ES-I3 (cell line): ENCODE results near the gene C8A.

Experiments
- H3K36me3 ChIP-seq: 2 replicates; pipeline ENCODE4 v1.6.1; 2013; ENCODE audit warnings: mild to moderate bottlenecking, low read length, control low read depth, moderate library complexity; ENCODE audit not compliant: insufficient read depth
- H3K4me1 ChIP-seq: 2 replicates; pipeline ENCODE4 v1.6.1; 2013; ENCODE audit warnings: mild to moderate bottlenecking, control low read depth, low read length; ENCODE audit not compliant: insufficient read depth
- H3K9ac ChIP-seq: 2 replicates; pipeline ENCODE4 v1.6.1; 2013; ENCODE audit warnings: low read depth, mild to moderate bottlenecking, low read length, moderate library complexity
- H3K9me3 ChIP-seq: 2 replicates; pipeline ENCODE4 v1.6.1; 2013; ENCODE audit warnings: mild to moderate bottlenecking, low read length, moderate library complexity; ENCODE audit not compliant: control insufficient read depth, insufficient read depth

The C8A gene

DNA sequence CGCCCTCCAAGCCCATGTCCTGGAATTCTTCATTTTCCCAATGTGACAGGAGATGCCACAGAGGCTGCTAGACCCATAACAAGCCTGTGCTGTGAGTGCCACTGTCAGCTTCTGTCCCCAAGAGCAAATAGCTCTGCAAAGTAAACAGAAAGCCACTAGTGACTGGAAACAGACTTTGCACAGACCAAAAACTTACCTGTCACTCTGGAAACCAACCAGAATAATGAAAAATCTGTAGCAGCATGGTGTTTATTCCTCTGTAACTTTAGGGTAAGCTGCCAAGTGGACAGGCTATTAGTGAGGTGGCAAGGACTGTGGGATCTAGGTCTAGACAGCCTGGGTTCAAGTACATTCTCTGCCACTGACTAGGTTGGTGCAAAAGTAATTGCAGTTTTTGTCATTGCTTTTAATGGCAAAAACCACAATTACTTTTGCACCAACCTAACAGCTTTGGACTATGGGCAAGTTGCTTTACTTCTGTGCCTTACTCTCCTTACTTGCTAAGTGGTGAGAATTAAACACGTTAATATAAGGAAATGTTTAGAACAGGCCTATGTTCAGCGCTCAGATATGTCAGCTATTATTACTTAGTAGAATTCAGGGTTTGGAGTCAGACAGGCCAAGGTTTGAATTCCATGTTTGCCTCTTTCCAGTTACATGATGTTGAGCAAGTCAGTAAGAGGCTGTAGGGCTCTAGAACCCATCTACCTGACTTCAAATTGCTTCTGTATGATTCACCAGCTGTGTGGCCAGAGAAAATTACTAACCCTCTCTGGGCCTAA lies 111.5 kb downstream of the C8A start, which contains the start of gene C8B:
Gene C8B (minus strand): TSS at position 100 of the 782 bp plus-strand sequence. CDS start 67 bp downstream, at position 33.
- H3K36me3 ChIP-seq: no peaks in the 10 kb centered on the region
- H3K9me3 ChIP-seq: no peaks in the 10 kb centered on the region
- no peak within 1 kb of the TSS for H3K9ac ChIP-seq
- no peaks in the 10 kb centered on the region for H3K4me1 ChIP-seq

DNA sequence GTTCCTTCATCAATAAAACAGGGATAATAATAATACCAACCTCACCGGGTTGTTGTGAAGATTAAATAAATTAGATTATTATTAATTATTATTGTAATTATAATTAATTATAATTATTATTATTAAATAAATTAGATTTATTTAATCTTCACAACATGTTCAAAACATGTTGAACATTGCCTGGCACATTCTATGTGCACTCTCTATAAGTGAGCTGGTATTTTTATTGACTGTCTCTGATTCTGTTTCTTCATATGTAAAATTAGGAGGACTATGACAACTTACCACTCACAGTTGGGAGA lies 112.1 kb downstream of the C8A start:
- no peak overlapping the region for H3K9ac ChIP-seq
- H3K4me1 ChIP-seq: no peaks in the 10 kb centered on the region
- H3K36me3 ChIP-seq: no peaks in the 10 kb centered on the region
- no peaks in the 10 kb centered on the region for H3K9me3 ChIP-seq

DNA sequence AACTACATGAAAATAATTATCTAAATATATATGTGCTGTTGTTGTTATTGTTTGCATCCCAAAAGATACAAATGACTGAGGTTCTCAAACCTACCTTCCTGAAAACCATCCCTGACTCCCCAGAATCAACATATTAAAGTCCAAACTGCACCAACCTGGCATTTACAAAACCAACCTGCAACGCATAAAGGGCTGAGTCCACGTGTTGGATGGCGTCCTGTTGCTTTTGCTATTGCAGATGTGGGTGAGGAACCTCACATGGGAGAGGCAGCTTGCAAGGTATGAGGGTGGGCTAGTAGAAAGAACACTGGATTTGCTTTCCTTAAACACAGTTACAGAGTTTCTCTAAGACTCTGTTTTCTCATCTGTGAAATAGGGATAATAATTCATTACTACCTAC lies 112.8 kb downstream of the C8A start:
- Histone ChIP-seq H3K9ac (no peak overlapping the region), H3K4me1 (no peaks in the 10 kb centered on the region), H3K9me3 (no peaks in the 10 kb centered on the region), H3K36me3 (no peaks in the 10 kb centered on the region)
